Left lung (tissue), 14 donors: ENCODE data around the gene RHNO1. TPM values are rescaled to one million over a fixed set of nuclear protein-coding genes. Genes with fewer than 3 reads are reported as not detected.
A peak's percentile ranks its signal among the peaks of the same experiment; 100 is the strongest.

Experiments used
- ATAC-seq: fragments of 200-7000 bp; cut with Tn5 transposase; one replicate; pipeline ENCODE4 v1.9.1; 2020; ENCODE audit warnings: moderate library complexity
- DNase-seq, 4 donors: peaks; one replicate each; pipeline ENCODE4 v3.0.0-alpha.2; 2013 to 2020
- H3K27ac ChIP-seq, 2 donors: fragments of 200-600 bp; sonication (generic) in 1 of 2; one replicate each; pipeline versions ENCODE4 v1.5.0 to v1.8.0; 2020 to 2021
- H3K27me3 ChIP-seq, 2 donors: fragments of 200-600 bp; sonication (generic) in 1 of 2; one replicate each; pipeline versions ENCODE4 v1.5.0 to v1.8.0; 2020 to 2021
- H3K36me3 ChIP-seq, 2 donors: fragments of 200-600 bp; sonication (generic) in 1 of 2; one replicate each; pipeline versions ENCODE4 v1.5.0 to v1.8.0; 2020 to 2021
- H3K4me1 ChIP-seq, 2 donors: fragments of 200-600 bp; one replicate each; pipeline ENCODE4 v1.8.0; 2021
- H3K4me3 ChIP-seq, 2 donors: fragments of 200-600 bp; sonication (generic) in 1 of 2; one replicate each; pipeline versions ENCODE4 v1.5.0 to v1.8.0; 2020 to 2021; ENCODE audit warnings: mild to moderate bottlenecking in 1 of 2
- H3K9me3 ChIP-seq, 2 donors: fragments of 200-600 bp; sonication (generic) in 1 of 2; one replicate each; pipeline versions ENCODE4 v1.5.0 to v1.8.0; 2020 to 2021
- CTCF ChIP-seq, 2 donors: fragments of 200-600 bp; sonication (generic) in 1 of 2; IDR thresholded peaks; one replicate each; pipeline versions ENCODE4 v1.5.0 to v1.8.0; 2021; ENCODE audit warnings: antibody characterized with exemption in 2 of 2
- intact Hi-C, 2 donors: fragments of 100-400 bp; cut with DNase I; formaldehyde crosslinking; loops; one replicate each; pipeline versions ENCODE4 v1.11.2 to v1.14.2; 2022
- long read RNA-seq, 12 donors: library from polyadenylated mRNA in 2 of 12; unstranded in 2 of 12; transcript quantifications; one replicate each; pipeline ENCODE4 v2.0.0 and lab custom pipeline, GENCODE V29; 2019 to 2026
- polyA plus RNA-seq, 6 donors: library from polyadenylated mRNA; unstranded; fragments of 120-200 nt; gene quantifications; one replicate each; pipeline ENCODE4 v1.2.1, GENCODE V29; 2013; ENCODE audit not compliant: insufficient read length in 6 of 6
- total RNA-seq, 2 donors: library from RNA; stranded (reverse); fragmentation: NEBNext Ultra II Directional; extraction: Animal tissue kit (Norgen Biotek cat#: 25700); gene quantifications; one replicate each; pipeline ENCODE4 v1.2.1, GENCODE V29; 2021
- donor health status: DM: no; HTN: yes; CAD: no.
- donor health status: DM: no; HTN: no; CAD: no.

Gene RHNO1
- total RNA-seq (10 to 100 TPM; 11.7 to 19.0 TPM), polyA plus RNA-seq (10 to 100 TPM; 30.0 to 44.4 (median 36.6) TPM)
- long read RNA-seq, donor 1, transcript RHNO1-210 (1 exons, 1,008 nt), result major isoform, 9 of 26 reads
- long read RNA-seq, donor 1, transcript RHNO1-204 (3 exons, 1,870 nt), result minor isoform, 7 of 26 reads
- long read RNA-seq, donor 1, partial matches to known transcripts, result 7 of 26 reads
- long read RNA-seq, donor 1, other reads (novel, unspliced or antisense), result 0 of 26 reads
- long read RNA-seq, donor 2, transcript RHNO1-204 (3 exons, 1,870 nt), result minor isoform, 9 of 30 reads
- long read RNA-seq, donor 2, transcript RHNO1-210 (1 exons, 1,008 nt), result major isoform, 18 of 30 reads
- long read RNA-seq, donor 2, partial matches to known transcripts, result 0 of 30 reads
- long read RNA-seq, donor 2, other reads (novel, unspliced or antisense), result 0 of 30 reads
- long read RNA-seq, donor 3, transcript RHNO1-210 (1 exons, 1,008 nt), result minor isoform, 7 of 23 reads
- long read RNA-seq, donor 3, transcript RHNO1-204 (3 exons, 1,870 nt), result major isoform, 12 of 23 reads
- long read RNA-seq, donor 3, partial matches to known transcripts, result 0 of 23 reads
- long read RNA-seq, donor 3, other reads (novel, unspliced or antisense), result 0 of 23 reads
- long read RNA-seq, donor 4, transcript RHNO1-204 (3 exons, 1,870 nt), result major isoform, 6 of 8 reads
- long read RNA-seq, donor 4, partial matches to known transcripts, result 0 of 8 reads
- long read RNA-seq, donor 4, other reads (novel, unspliced or antisense), result 1 of 8 reads
- long read RNA-seq, donor 5, transcript RHNO1-210 (1 exons, 1,008 nt), result major isoform, 13 of 26 reads
- long read RNA-seq, donor 5, transcript RHNO1-204 (3 exons, 1,870 nt), result minor isoform, 12 of 26 reads
- long read RNA-seq, donor 5, partial matches to known transcripts, result 0 of 26 reads
- long read RNA-seq, donor 5, other reads (novel, unspliced or antisense), result 0 of 26 reads
- long read RNA-seq, donor 6, transcript RHNO1-210 (1 exons, 1,008 nt), result minor isoform, 10 of 22 reads
- long read RNA-seq, donor 6, transcript RHNO1-204 (3 exons, 1,870 nt), result major isoform, 11 of 22 reads
- long read RNA-seq, donor 6, partial matches to known transcripts, result 0 of 22 reads
- long read RNA-seq, donor 6, other reads (novel, unspliced or antisense), result 0 of 22 reads
- long read RNA-seq, donor 7, partial matches to known transcripts, result 0 of 6 reads
- long read RNA-seq, donor 7, other reads (novel, unspliced or antisense), result 0 of 6 reads
- long read RNA-seq, donor 8, partial matches to known transcripts, result 0 of 7 reads
- long read RNA-seq, donor 8, other reads (novel, unspliced or antisense), result 0 of 7 reads
- long read RNA-seq, donor 9, result 0 reads
- long read RNA-seq, donor 10, transcript RHNO1-204 (3 exons, 1,870 nt), result major isoform, 6 of 11 reads
- long read RNA-seq, donor 10, partial matches to known transcripts, result 1 of 11 reads
- long read RNA-seq, donor 10, other reads (novel, unspliced or antisense), result 0 of 11 reads
- long read RNA-seq, donor 11, transcript RHNO1-210 (1 exons, 1,008 nt), result minor isoform, 17 of 44 reads
- long read RNA-seq, donor 11, transcript RHNO1-203 (2 exons, 1,605 nt), result minor isoform, 6 of 44 reads
- long read RNA-seq, donor 11, transcript RHNO1-204 (3 exons, 1,870 nt), result major isoform, 21 of 44 reads
- long read RNA-seq, donor 11, partial matches to known transcripts, result 0 of 44 reads
- long read RNA-seq, donor 11, other reads (novel, unspliced or antisense), result 0 of 44 reads
- long read RNA-seq, donor 12, transcript RHNO1-210 (1 exons, 1,008 nt), result major isoform, 10 of 18 reads
- long read RNA-seq, donor 12, transcript RHNO1-204 (3 exons, 1,870 nt), result minor isoform, 8 of 18 reads
- long read RNA-seq, donor 12, partial matches to known transcripts, result 0 of 18 reads
- long read RNA-seq, donor 12, other reads (novel, unspliced or antisense), result 0 of 18 reads

- peak in 1 of 2 donors; percentile 19 for TF ChIP-seq CTCF (IDR thresholded peaks at IDR 0.05)
- Histone ChIP-seq H3K27me3 (no peaks in the 10 kb centered on the region), H3K4me1 (peaks cover 8 to 28% of the 10 kb centered on the region in 2 donors), H3K27ac (peak within 1 kb of the TSS; percentile 90 to 94), H3K9me3 (no peaks in the 10 kb centered on the region), H3K36me3 (no peaks in the 10 kb centered on the region), H3K4me3 (peak within 1 kb of the TSS; percentile 71 to 82)
- DNase-seq, result peak; percentile 89 to 97 (median 94)
- intact Hi-C loops, result no loop called here
- ATAC-seq, result peak; percentile 92
These were observed at the start of gene RHNO1, which contains the start of gene FOXM1 for GRCh38 chr12:2877047-2877952. Gene RHNO1 (plus strand): TSS chr12:2877223. CDS start chr12:2885367, 8,144 bp downstream. Gene FOXM1 (minus strand): TSS chr12:2877174. CDS start chr12:2874478, 2,696 bp downstream.

GRCh38 chr12:2829275-2829674 lies 47.7 kb upstream of the RHNO1 start:
- Histone ChIP-seq H3K9me3 (no peaks in the 10 kb centered on the region), H3K4me1 (no peaks in the 10 kb centered on the region), H3K27me3 (peaks cover 0 to under 1% of the 10 kb centered on the region in 2 donors), H3K4me3 (no peak overlapping the region), H3K36me3 (peaks cover 0 to 73% of the 10 kb centered on the region in 2 donors), H3K27ac (no peak overlapping the region)
- intact Hi-C loops, result no loop called here
- ATAC-seq (no peak), DNase-seq (no peak)
- no peak for TF ChIP-seq CTCF (IDR thresholded peaks at IDR 0.05)

- no peak for TF ChIP-seq CTCF (IDR thresholded peaks at IDR 0.05)
- ATAC-seq (no peak), DNase-seq (no peak)
- H3K4me3 ChIP-seq, result no peak overlapping the region
- no peaks in the 10 kb centered on the region for H3K9me3 ChIP-seq
- peaks cover 0 to 6% of the 10 kb centered on the region in 2 donors for H3K27me3 ChIP-seq
- H3K36me3 ChIP-seq, result peaks cover 0 to 40% of the 10 kb centered on the region in 2 donors
- no peaks in the 10 kb centered on the region for H3K4me1 ChIP-seq
- no peak overlapping the region for H3K27ac ChIP-seq
- intact Hi-C loops, result no loop called here
These were observed 44.4 kb upstream of the RHNO1 start for GRCh38 chr12:2832550-2833127.
